GM18519 (cell line): ENCODE results near the gene MEIOB.

ENCODE experiments used
- ATAC-seq: cut with Tn5 transposase; IDR thresholded peaks from one replicate; pipeline ENCODE4 v1.9.1; 2021; ENCODE audit warnings: mild to moderate bottlenecking, moderate library complexity; ENCODE audit not compliant: unreplicated experiment, low FRiP score

MEIOB gene

DNA sequence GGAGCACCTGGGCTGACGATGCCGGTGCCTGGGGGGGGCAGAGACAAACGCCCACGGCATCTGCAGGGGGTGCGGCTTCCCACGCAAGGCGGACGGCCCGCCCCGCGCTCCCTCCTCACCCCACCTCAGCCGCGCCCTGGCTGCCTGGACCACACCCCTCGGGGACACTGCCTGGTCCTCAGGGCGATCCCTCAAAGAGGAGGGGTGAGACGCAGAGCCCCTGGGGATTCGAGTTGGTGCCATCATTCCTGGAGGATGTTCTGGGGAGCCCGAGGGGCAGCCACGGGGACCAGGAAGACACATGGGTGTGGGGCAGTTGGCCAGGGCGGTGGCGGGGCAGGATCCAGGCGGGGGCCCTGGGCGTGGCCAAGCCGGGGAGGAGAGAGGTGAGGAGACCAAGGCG, 82.3 kb downstream of the MEIOB start:
- ATAC-seq: no peak

DNA sequence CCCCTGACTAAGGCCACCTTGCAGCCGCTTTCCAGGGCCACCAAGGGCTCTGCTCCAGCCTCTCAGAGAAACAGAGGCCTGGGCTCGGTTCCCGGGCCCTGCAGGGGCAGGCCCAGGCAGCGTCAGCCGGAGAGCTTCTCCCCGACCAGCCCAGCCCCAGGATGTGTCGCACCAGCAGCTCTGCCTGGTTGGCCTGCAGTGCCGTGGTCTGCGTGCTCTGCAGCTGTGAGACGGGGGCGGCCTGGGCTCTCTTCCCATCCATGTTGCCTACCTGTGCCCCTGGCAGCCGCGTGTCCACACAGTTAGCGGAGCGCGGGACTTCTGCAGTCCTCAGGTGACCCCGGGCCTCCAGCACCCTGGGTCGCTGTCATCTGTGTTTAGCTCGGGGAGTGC, 83.3 kb downstream of the MEIOB start:
- no peak for ATAC-seq

DNA sequence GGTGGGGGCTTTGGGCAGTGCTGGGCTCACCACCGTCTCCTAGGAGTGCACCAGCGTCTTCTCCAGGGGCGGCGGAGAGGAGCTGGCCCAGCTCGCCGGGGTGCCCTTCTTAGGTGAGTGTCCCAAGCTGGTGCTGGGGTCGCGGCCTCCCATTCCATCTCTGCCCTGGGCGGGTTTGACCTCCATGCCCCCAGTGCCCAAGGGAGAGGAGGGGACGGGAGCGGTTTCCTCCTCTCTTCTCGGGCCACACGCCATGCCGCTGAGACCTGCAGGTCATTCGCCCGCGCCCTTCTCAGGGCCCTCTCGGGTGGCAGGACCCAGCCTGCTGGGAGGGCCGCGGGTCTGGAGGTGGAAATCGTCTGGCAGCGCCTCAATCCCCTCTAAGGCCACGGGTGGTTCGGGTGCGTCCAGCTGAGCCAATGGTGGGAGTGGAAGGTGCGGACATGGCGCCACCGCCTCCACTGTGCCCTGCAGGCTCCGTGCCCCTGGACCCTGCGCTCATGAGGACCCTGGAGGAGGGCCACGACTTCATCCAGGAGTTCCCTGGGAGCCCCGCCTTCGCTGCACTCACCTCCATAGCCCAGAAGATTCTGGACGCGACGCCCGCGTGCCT, 83.8 kb downstream of the MEIOB start:
- ATAC-seq: no peak

DNA sequence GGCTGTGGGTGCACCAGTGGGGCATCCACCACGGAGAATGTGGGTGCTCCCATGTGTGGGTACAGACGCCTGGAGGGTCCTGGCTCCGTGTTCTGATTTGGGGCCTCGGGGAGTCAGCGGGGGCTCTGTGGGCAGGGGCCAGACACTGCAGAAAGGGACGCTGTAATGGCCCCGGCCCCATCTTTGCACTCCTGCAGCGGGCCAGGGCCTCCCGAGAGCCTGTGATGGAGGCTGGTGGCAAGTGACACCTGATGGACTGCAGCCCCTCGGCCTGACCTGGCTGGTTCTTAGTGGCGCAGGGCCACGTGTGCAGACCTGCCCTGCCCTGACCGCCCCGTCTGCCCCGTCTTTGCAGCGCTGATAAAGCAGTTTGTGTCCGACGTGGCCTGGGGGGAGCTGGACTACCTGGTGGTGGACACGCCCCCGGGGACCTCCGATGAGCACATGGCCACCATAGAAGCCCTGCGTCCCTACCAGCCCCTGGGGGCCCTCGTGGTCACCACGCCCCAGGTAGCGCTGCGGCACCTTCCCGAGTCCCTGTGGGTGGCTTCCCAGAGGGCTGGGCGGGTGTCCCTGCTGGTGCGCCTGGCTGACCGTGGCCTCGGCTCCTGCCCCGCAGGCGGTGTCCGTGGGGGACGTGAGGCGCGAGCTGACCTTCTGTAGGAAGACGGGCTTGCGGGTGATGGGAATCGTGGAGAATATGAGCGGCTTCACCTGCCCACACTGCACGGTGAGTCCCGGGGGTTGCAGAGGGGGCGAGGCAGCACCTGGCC, 84.5 kb downstream of the MEIOB start:
- ATAC-seq: no peak

DNA sequence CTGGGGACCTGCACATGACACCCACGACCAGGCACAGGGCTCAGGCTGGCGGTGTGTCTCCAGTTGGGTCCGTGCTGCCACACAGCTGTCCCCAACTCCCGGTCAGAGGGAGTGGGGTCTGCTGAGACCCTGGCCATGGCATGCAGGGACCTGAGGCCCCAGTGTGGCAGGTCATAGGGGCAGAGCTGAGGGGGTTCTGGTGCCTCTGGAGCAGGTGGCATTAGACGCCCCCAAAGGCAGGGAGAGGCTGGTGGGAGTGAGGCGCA, 85.0 kb downstream of the MEIOB start:
- no peak for ATAC-seq

DNA sequence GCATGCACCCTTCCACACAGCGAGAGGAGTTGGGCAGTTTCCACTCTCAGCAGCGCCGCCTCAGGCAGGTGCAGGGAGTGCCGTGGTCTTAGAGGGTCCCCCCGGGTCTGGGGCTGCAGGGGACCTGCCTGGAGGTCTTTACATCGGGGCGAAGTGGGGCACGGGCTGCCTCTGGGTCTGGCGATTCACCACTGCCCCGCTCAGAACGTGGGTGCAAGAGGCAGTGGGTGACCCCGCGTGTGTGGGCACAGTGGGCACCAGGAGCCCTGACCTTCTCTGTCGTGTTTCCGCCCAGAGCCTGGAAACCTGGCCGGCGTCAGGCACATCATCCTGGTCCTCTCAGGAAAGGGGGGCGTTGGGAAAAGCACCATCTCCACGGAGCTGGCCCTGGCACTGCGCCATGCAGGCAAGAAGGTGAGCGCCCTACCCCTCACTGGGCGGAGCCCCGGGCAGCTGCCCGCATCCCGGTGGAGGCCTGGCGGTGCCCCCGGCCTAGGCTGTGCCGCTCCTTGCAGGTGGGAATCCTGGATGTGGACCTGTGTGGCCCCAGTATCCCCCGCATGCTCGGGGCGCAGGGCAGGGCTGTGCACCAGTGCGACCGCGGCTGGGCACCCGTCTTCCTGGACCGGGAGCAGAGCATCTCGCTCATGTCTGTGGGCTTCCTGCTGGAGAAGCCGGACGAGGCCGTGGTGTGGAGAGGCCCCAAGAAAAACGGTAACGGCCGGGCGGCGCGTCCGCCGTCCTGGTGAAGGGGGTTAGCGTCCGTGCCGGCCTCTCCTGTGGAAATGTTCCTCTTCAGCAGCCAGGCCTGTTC, 85.5 kb downstream of the MEIOB start:
- ATAC-seq: no peak

DNA sequence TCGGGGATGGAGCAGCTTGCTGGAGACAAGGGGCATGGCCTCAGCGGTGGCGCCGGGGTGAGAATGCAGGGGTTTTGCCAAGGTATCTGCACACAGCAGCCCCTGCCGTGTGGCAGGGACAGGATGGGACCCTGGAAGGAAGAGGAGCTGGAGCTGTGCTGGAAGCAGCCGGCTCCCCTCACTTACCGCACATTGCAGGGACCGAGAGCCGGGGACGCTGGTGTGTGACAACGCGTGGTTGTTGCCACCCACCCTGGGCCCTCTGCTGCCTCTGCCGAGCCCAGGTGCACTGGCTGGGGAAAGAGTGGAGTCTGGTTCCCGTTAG, 86.2 kb downstream of the MEIOB start:
- ATAC-seq: no peak

DNA sequence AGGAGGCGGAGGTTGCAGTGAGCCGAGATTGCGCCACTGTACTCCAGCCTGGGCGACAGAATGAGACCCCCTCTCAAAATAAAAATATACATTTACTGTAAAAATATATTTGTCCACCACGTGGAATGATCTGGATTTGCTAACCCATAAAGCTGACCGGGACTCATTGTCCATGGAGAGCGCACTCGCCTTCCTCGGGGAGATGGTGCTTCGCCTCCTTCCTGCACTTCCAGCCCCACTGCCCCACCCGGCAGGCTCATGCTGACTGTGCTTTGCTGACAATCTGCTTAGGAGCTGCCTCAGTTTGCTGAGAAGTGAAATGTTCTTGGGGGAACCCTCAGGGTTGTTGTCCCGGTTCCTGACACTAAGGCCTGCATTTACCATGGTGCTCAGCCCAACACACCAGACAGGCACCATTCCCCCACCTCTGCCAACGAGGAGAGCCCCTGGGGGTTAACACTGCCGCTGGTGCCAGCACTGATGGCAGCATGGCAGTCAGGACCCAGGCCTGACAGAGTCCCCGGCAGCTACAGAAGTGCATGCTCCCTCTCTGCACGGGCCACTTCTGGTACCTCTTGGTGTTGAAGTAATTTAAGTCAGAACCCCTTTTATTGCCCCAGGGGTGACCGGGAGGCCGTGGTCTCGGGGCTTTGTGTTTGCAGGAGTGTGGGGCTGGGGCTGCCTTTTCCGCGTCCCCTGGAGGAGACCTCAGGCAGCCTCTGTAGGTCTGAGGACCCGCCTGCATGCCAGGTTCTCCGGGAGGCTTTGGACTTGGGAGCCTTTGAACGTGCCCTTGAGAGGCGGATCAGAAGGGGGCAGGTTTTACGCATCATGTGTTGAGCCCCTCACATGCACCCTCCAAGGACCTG, 86.8 kb downstream of the MEIOB start:
- no peak for ATAC-seq
